Mesendoderm (in vitro differentiated cells): ENCODE data around the gene PPP4R4.

Source experiments
- DNase-seq: peaks from one replicate; pipeline ENCODE4 v3.0.0; 2013
- H2AK5ac ChIP-seq: 2 replicates; pipeline ENCODE4 v1.6.1; 2013; ENCODE audit warnings: low read length, inconsistent platforms
- H2BK120ac ChIP-seq: 2 replicates; pipeline ENCODE4 v1.6.1; 2013; ENCODE audit warnings: low read depth, mild to moderate bottlenecking, low read length, moderate library complexity, mixed read lengths
- H2BK15ac ChIP-seq: replicated peaks from 2 replicates; pipeline ENCODE4 v1.6.1; 2013; ENCODE audit warnings: low read depth, mild to moderate bottlenecking, moderate library complexity
- H2BK5ac ChIP-seq: 2 replicates; pipeline ENCODE4 v1.6.1; 2013; ENCODE audit warnings: low read length, inconsistent platforms
- H3K18ac ChIP-seq: 2 replicates; pipeline ENCODE4 v1.6.1; 2013; ENCODE audit warnings: mild to moderate bottlenecking, low read length, mixed read lengths
- H3K23ac ChIP-seq: one replicate; pipeline ENCODE4 v1.6.1; 2013; ENCODE audit warnings: low read length
- H3K27ac ChIP-seq: 2 replicates; pipeline ENCODE4 v1.5.1; 2013; ENCODE audit warnings: low read depth, mild to moderate bottlenecking, inconsistent platforms, low read length, moderate library complexity
- H3K27me3 ChIP-seq: 2 replicates; pipeline ENCODE4 v1.6.1; 2013; ENCODE audit warnings: low read length, control low read depth, mild to moderate bottlenecking, inconsistent platforms; ENCODE audit not compliant: insufficient read depth, poor library complexity
- H3K36me3 ChIP-seq: 2 replicates; pipeline ENCODE4 v1.6.1; 2013; ENCODE audit warnings: low read length, inconsistent platforms; ENCODE audit not compliant: control insufficient read depth, insufficient read depth
- H3K4ac ChIP-seq: one replicate; pipeline ENCODE4 v1.6.1; 2013; ENCODE audit warnings: low read depth, mild to moderate bottlenecking, low read length, moderate library complexity
- H3K4me1 ChIP-seq: 2 replicates; pipeline ENCODE4 v1.6.1; 2013; ENCODE audit warnings: low read depth, low read length, inconsistent platforms; ENCODE audit not compliant: control insufficient read depth
- H3K4me2 ChIP-seq: 2 replicates; pipeline ENCODE4 v1.6.1; 2013; ENCODE audit warnings: low read length
- H3K4me3 ChIP-seq: 2 replicates; pipeline ENCODE4 v1.5.1; 2013; ENCODE audit warnings: mild to moderate bottlenecking, low read length
- H3K56ac ChIP-seq: one replicate; pipeline ENCODE4 v1.6.1; 2013; ENCODE audit warnings: low read length
- H3K79me1 ChIP-seq: 2 replicates; pipeline ENCODE4 v1.6.1; 2013; ENCODE audit warnings: low read length, inconsistent platforms
- H3K79me2 ChIP-seq: 2 replicates; pipeline ENCODE4 v1.6.1; 2013; ENCODE audit warnings: mild to moderate bottlenecking, low read length; ENCODE audit not compliant: control insufficient read depth, insufficient read depth
- H3K9ac ChIP-seq: 2 replicates; pipeline ENCODE4 v1.6.1; 2013; ENCODE audit warnings: low read length, inconsistent platforms
- H4K5ac ChIP-seq: one replicate; pipeline ENCODE4 v1.6.1; 2013; ENCODE audit warnings: low read length
- H4K8ac ChIP-seq: one replicate; pipeline ENCODE4 v1.6.1; 2013; ENCODE audit warnings: low read depth, mild to moderate bottlenecking, control low read depth, low read length, moderate library complexity
- WGBS: extraction: QIAGEN DNeasy Blood & Tissue Kit; methylation state at CpG from one replicate; pipeline ENCODE4 v1.1.7; 2013; ENCODE audit warnings: low lambda C conversion rate, missing lambda C conversion rate; ENCODE audit not compliant: insufficient coverage; ENCODE audit errors: extremely low coverage; 5-methylcytosine and 5-hydroxymethylcytosine counted together

Gene PPP4R4

DNA sequence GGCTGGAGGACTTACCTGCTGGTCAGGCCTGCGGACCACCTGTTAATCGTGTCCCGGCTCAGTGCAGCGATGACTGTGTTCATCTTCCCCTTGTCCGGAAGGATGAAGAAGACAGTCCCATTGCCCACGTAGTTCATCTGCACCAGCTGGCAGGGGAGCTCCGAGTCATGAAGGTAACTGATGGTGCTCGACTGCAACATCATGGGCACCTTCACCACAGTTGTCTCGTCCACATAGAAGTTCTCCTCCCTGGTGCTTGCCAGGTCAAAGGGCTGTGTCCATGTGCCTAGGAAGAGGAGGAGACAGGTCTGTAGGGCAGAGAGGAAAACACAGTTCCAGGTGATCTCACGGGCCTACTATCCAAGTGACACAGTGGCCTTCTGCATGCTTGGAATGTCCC, 135.6 kb downstream of the PPP4R4 start:
- Histone ChIP-seq H3K79me1 (no peaks in the 10 kb centered on the region), H3K4me2 (no peak overlapping the region), H3K4me1 (no peaks in the 10 kb centered on the region), H3K36me3 (no peaks in the 10 kb centered on the region), H3K4ac (no peak overlapping the region), H2BK5ac (no peak overlapping the region), H3K27ac (no peak overlapping the region), H3K9ac (no peak overlapping the region), H3K4me3 (no peak overlapping the region), H3K23ac (no peak overlapping the region), H3K18ac (no peak overlapping the region), H4K8ac (no peak overlapping the region), H4K5ac (no peak overlapping the region), H2BK15ac (no peak overlapping the region), H2AK5ac (no peak overlapping the region), H3K56ac (no peak overlapping the region), H3K27me3 (no peaks in the 10 kb centered on the region), H3K79me2 (no peaks in the 10 kb centered on the region), H2BK120ac (no peak overlapping the region)
- no peak for DNase-seq
- WGBS: no CpG with 5 or more reads among the region's 10 CpGs

DNA sequence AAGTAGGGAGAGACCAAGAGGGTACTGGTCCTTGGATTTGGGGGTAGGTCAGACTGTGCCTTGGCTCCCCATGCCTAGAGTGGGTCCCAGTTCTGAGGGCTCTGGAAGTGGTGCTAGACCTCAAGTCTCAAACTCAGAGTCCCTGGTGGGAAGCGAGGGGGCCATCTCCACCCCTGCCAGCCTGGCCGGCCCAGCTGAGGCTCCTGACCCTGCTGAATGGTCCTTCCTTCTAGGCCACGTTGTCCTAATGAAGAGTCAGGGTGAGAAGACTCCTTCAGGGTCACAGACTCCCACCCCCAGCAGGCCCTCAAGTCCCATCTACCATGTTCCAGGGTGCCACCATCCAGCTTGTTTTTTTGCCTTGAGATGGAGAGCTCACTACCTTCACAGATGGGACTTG, 136.1 kb downstream of the PPP4R4 start:
- Histone ChIP-seq H3K36me3 (no peaks in the 10 kb centered on the region), H2AK5ac (no peak overlapping the region), H3K79me2 (no peaks in the 10 kb centered on the region), H2BK120ac (no peak overlapping the region), H3K4me3 (no peak overlapping the region), H4K5ac (no peak overlapping the region), H3K9ac (no peak overlapping the region), H2BK15ac (no peak overlapping the region), H2BK5ac (no peak overlapping the region), H3K18ac (no peak overlapping the region), H3K27ac (no peak overlapping the region), H3K56ac (no peak overlapping the region), H3K4ac (no peak overlapping the region), H3K4me1 (no peaks in the 10 kb centered on the region), H3K27me3 (no peaks in the 10 kb centered on the region), H3K4me2 (no peak overlapping the region), H3K23ac (no peak overlapping the region), H4K8ac (no peak overlapping the region), H3K79me1 (no peaks in the 10 kb centered on the region)
- DNase-seq: no peak
- no CpG with 5 or more reads among the region's 3 CpGs for WGBS

DNA sequence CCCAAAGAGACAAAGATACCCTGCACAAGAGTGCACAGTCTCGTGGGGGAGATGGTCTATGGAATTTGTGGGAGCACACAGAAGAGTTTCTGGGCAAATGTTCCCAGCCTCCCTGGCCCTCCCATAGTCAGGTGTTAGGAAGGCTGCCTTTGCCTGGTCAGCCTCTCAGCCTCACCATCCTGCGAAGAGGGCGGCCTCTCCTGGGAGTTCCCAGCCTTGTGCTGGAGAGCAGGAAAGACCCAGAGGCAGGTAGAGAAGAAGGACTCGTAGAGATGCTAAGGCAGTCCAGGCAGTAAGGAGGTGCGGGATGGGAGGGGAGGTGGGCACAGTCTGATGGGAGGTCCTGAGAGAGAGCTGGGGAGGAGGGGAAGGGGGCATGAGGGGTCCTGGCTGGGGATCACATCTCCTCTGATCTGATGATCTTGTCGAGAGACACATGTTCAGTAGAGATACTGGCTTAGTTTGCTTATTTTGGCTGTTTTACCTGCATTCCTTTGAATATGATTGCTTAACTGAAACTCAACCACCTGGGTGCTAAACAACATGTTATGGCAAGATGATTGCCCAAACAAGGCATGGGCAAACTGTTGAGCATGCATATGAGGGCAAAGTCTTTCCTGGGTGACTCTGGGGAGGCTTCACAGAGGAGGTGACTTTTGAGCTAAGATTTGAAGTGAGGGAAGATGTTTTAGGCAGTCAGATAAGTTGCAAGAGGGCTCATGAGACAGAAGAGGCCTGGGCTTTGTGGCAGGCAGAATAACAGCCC, 138.5 kb downstream of the PPP4R4 start:
- H3K23ac ChIP-seq: no peak overlapping the region
- H3K56ac ChIP-seq: no peak overlapping the region
- no peaks in the 10 kb centered on the region for H3K79me2 ChIP-seq
- no peak overlapping the region for H3K18ac ChIP-seq
- H3K4me3 ChIP-seq: no peak overlapping the region
- H4K5ac ChIP-seq: no peak overlapping the region
- no peaks in the 10 kb centered on the region for H3K4me1 ChIP-seq
- H3K36me3 ChIP-seq: no peaks in the 10 kb centered on the region
- no peaks in the 10 kb centered on the region for H3K79me1 ChIP-seq
- H3K9ac ChIP-seq: no peak overlapping the region
- WGBS: no CpG with 5 or more reads among the region's 6 CpGs
- no peak overlapping the region for H3K27ac ChIP-seq
- no peak overlapping the region for H4K8ac ChIP-seq
- no peak overlapping the region for H3K4ac ChIP-seq
- H2BK15ac ChIP-seq: no peak overlapping the region
- no peaks in the 10 kb centered on the region for H3K27me3 ChIP-seq
- no peak overlapping the region for H2AK5ac ChIP-seq
- H2BK120ac ChIP-seq: no peak overlapping the region
- no peak for DNase-seq
- no peak overlapping the region for H3K4me2 ChIP-seq
- no peak overlapping the region for H2BK5ac ChIP-seq

DNA sequence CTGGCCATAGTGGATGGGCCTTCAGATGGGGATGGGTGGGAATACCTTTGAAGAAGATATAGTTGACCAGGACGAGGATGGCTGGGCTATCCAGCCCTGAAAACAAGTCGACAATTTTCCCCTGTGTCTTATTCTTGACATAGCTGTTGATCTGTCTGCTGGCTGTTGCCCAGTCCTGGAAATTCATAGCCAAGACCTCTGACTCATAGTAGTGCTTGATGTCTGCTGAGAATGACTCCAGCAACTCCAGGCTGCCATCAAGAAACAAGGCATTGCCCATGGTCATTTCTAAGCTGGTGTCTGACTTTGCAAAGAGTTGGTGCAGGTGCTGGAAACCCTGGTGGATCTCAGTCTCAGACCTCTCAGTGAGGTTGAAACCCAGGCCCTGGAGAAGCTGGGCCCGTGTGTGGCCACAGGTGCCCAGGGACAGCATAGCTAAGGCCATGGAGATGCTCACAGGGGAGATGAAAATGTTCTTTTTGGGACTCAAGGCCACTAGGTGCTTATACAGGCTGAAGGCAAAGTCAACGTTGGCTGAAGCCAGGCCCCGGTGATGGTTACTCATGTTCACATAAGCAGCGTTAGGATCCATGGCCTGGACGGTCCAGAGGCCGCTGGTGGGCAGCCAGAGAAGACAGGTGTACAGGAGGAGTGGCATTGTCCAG, 140.0 kb downstream of the PPP4R4 start:
- Histone ChIP-seq H3K56ac (no peak overlapping the region), H3K36me3 (no peaks in the 10 kb centered on the region), H3K4ac (no peak overlapping the region), H3K79me2 (no peaks in the 10 kb centered on the region), H3K18ac (no peak overlapping the region), H2BK15ac (no peak overlapping the region), H2AK5ac (no peak overlapping the region), H3K4me3 (no peak overlapping the region), H3K27me3 (no peaks in the 10 kb centered on the region), H2BK5ac (no peak overlapping the region), H4K5ac (no peak overlapping the region), H4K8ac (no peak overlapping the region), H2BK120ac (no peak overlapping the region), H3K4me2 (no peak overlapping the region), H3K23ac (no peak overlapping the region), H3K4me1 (no peaks in the 10 kb centered on the region), H3K79me1 (no peaks in the 10 kb centered on the region), H3K27ac (no peak overlapping the region), H3K9ac (no peak overlapping the region)
- no CpG with 5 or more reads among the region's 8 CpGs for WGBS
- DNase-seq: no peak

DNA sequence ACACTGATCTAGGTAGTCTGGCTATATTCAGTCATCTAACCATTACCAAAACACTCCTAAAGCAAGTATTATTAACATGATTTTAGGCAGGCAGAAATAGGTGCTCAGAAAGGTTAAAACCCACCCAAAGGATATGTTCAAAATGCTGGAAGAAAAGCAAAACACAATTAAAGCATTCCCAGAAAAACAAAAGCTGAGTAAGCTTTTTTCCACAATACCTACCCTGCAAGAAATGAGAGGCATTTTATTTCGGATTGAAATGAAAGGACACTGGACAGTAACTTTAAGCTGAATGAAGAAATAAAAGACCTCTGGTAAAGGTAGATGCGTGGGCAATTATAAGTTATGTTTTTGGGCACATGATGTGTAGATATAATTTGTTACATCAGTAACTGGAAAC, 140.8 kb downstream of the PPP4R4 start:
- H2BK120ac ChIP-seq: no peak overlapping the region
- no peak overlapping the region for H3K4me2 ChIP-seq
- no peak overlapping the region for H3K23ac ChIP-seq
- H3K4me1 ChIP-seq: no peaks in the 10 kb centered on the region
- H2BK15ac ChIP-seq: no peak overlapping the region
- H4K5ac ChIP-seq: no peak overlapping the region
- H2AK5ac ChIP-seq: no peak overlapping the region
- H3K36me3 ChIP-seq: no peaks in the 10 kb centered on the region
- no peaks in the 10 kb centered on the region for H3K27me3 ChIP-seq
- no peaks in the 10 kb centered on the region for H3K79me1 ChIP-seq
- no peak overlapping the region for H4K8ac ChIP-seq
- H2BK5ac ChIP-seq: no peak overlapping the region
- no peak overlapping the region for H3K9ac ChIP-seq
- H3K27ac ChIP-seq: no peak overlapping the region
- H3K79me2 ChIP-seq: no peaks in the 10 kb centered on the region
- no peak overlapping the region for H3K4me3 ChIP-seq
- H3K56ac ChIP-seq: no peak overlapping the region
- no peak overlapping the region for H3K4ac ChIP-seq
- no CpG with 5 or more reads among the region's 2 CpGs for whole genome bisulfite sequencing
- no peak for DNase-seq
- H3K18ac ChIP-seq: no peak overlapping the region
